Measurements from ENCODE around the gene AQP9. TPM values are rescaled to one million over a fixed set of nuclear protein-coding genes. Genes with fewer than 3 reads are reported as not detected.

The AQP9 gene
- total RNA-seq, 1 donor from 2014 or later: not detected

DNA sequence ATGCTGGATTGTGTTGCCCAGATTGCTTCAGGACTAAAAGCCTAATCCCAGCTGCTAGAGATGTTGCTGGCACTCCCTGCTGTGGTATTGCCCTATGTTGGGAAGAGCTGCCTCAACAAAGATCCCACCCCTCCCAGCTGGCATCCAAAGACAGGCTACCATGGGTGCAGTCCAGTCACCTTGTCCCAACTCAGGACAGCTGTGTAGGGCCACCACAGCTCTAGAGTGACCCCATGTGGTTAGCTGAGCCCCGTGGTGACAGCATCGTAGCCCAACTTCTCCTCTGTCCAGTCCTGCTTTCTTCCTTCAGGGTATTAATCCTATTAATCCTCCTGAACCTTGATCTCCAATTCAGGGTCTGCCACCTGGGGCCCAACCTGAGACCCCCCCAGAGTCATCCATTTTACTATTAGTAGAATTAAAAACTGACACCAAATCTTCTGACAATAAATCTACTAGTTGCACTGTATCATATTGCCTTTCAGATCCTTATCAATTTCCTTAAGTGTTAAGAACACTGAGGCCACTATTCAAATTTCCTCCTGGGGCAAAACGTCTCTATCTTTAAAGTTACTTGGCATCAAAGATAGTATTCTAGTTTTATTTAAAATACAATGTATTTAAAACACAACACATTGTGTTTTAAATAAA, 83.5 kb downstream of the AQP9 start:
- TF ChIP-seq, protein P1, sequence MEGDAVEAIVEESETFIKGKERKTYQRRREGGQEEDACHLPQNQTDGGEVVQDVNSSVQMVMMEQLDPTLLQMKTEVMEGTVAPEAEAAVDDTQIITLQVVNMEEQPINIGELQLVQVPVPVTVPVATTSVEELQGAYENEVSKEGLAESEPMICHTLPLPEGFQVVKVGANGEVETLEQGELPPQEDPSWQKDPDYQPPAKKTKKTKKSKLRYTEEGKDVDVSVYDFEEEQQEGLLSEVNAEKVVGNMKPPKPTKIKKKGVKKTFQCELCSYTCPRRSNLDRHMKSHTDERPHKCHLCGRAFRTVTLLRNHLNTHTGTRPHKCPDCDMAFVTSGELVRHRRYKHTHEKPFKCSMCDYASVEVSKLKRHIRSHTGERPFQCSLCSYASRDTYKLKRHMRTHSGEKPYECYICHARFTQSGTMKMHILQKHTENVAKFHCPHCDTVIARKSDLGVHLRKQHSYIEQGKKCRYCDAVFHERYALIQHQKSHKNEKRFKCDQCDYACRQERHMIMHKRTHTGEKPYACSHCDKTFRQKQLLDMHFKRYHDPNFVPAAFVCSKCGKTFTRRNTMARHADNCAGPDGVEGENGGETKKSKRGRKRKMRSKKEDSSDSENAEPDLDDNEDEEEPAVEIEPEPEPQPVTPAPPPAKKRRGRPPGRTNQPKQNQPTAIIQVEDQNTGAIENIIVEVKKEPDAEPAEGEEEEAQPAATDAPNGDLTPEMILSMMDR (IDR thresholded peaks at IDR 0.05; ENCODE audit: unreplicated experiment): peak; percentile 13
- no peak overlapping the region for H3K4me3 Mint-ChIP-seq (ENCODE audit: unreplicated experiment)
- no peaks in the 10 kb centered on the region for H3K27me3 Mint-ChIP-seq (ENCODE audit: unreplicated experiment)
- no peak overlapping the region for H3K27ac Mint-ChIP-seq (ENCODE audit: unreplicated experiment)
- no peaks in the 10 kb centered on the region for H3K9me3 Mint-ChIP-seq (ENCODE audit: unreplicated experiment)
- no peaks in the 10 kb centered on the region for H3K36me3 Mint-ChIP-seq (ENCODE audit: low read depth, unreplicated experiment)
- peak; percentile 55 for DNase-seq (ENCODE audit: low spot score)
- peaks cover 5% of the 10 kb centered on the region for H3K4me1 Mint-ChIP-seq (ENCODE audit: unreplicated experiment)

GRCh38 chr15:58222679-58223078, 84.5 kb downstream of the AQP9 start:
- no peak overlapping the region for H3K4me3 Mint-ChIP-seq (ENCODE audit: unreplicated experiment)
- DNase-seq (ENCODE audit: low spot score): no peak
- no peaks in the 10 kb centered on the region for H3K27me3 Mint-ChIP-seq (ENCODE audit: unreplicated experiment)
- no peaks in the 10 kb centered on the region for H3K9me3 Mint-ChIP-seq (ENCODE audit: unreplicated experiment)
- H3K27ac Mint-ChIP-seq (ENCODE audit: unreplicated experiment): no peak overlapping the region
- TF ChIP-seq, protein P1 (IDR thresholded peaks at IDR 0.05; ENCODE audit: unreplicated experiment): no peak
- peaks cover 5% of the 10 kb centered on the region for H3K4me1 Mint-ChIP-seq (ENCODE audit: unreplicated experiment)
- H3K36me3 Mint-ChIP-seq (ENCODE audit: low read depth, unreplicated experiment): no peaks in the 10 kb centered on the region

- Mint-ChIP-seq H3K27me3 (ENCODE audit: unreplicated experiment) (no peaks in the 10 kb centered on the region), H3K27ac (ENCODE audit: unreplicated experiment) (no peak overlapping the region), H3K4me3 (ENCODE audit: unreplicated experiment) (no peak overlapping the region)
Observed at GRCh38 chr15:58223432-58223831, 85.3 kb downstream of the AQP9 start.

GRCh38 chr15:58224068-58224467, 85.9 kb downstream of the AQP9 start:
- TF ChIP-seq, protein P1 (IDR thresholded peaks at IDR 0.05; ENCODE audit: unreplicated experiment): no peak
- Mint-ChIP-seq H3K27ac (ENCODE audit: unreplicated experiment) (no peak overlapping the region), H3K27me3 (ENCODE audit: unreplicated experiment) (no peaks in the 10 kb centered on the region), H3K36me3 (ENCODE audit: low read depth, unreplicated experiment) (no peaks in the 10 kb centered on the region), H3K4me3 (ENCODE audit: unreplicated experiment) (no peak overlapping the region), H3K4me1 (ENCODE audit: unreplicated experiment) (peaks cover 17% of the 10 kb centered on the region), H3K9me3 (ENCODE audit: unreplicated experiment) (no peaks in the 10 kb centered on the region)
- no peak for DNase-seq (ENCODE audit: low spot score)

More at GRCh38 chr15:58223432-58223831, 85.3 kb downstream of the AQP9 start:
- peaks cover 10% of the 10 kb centered on the region for H3K4me1 Mint-ChIP-seq (ENCODE audit: unreplicated experiment)
- TF ChIP-seq, protein P1 (IDR thresholded peaks at IDR 0.05; ENCODE audit: unreplicated experiment): no peak
- no peak for DNase-seq (ENCODE audit: low spot score)
- H3K9me3 Mint-ChIP-seq (ENCODE audit: unreplicated experiment): no peaks in the 10 kb centered on the region
- H3K36me3 Mint-ChIP-seq (ENCODE audit: low read depth, unreplicated experiment): no peaks in the 10 kb centered on the region

- Mint-ChIP-seq H3K9me3 (ENCODE audit: unreplicated experiment) (no peaks in the 10 kb centered on the region), H3K27ac (ENCODE audit: unreplicated experiment) (no peak overlapping the region), H3K4me1 (ENCODE audit: unreplicated experiment) (peaks cover 20% of the 10 kb centered on the region), H3K36me3 (ENCODE audit: low read depth, unreplicated experiment) (no peaks in the 10 kb centered on the region), H3K4me3 (ENCODE audit: unreplicated experiment) (no peak overlapping the region), H3K27me3 (ENCODE audit: unreplicated experiment) (peaks cover 4% of the 10 kb centered on the region)
- TF ChIP-seq, protein P1 (IDR thresholded peaks at IDR 0.05; ENCODE audit: unreplicated experiment): peak; percentile 85
- peak; percentile 79 for DNase-seq (ENCODE audit: low spot score)
Observed at GRCh38 chr15:58227706-58228543, 89.7 kb downstream of the AQP9 start.

Data from endothelial cell (in vitro differentiated cells).